T-cell (primary cell): Measurements from ENCODE around the gene GTF2E1. TPM values are rescaled to one million over a fixed set of nuclear protein-coding genes. Genes with fewer than 3 reads are reported as not detected.
"Not testable (repeated sequence)": the region's sequence is repeated elsewhere in the genome, so short reads cannot be mapped to it uniquely, and the experiment has no call there.

ENCODE experiments used
- ATAC-seq, 4 experiments: fragments of 200-7000 bp in 3 of 4; fragments of 150-1000 bp in 1 of 4; cut with Tn5 transposase; replicated peaks in 1 of 4; 1 replicate in 3 of 4; 2 replicates in 1 of 4; pipeline ENCODE4 v1.10.0; 2021; ENCODE audit warnings: moderate library complexity in 3 of 4, mild to moderate bottlenecking in 2 of 4, moderate number of reproducible peaks in 1 of 4
- CTCF ChIA-PET, 2 donors: fragments of 300-600 bp; sonication (Branson Sonifier 250); formaldehyde crosslinking; loops; one replicate each; lab custom pipeline; 2022; ENCODE audit warnings: antibody characterized with exemption in 2 of 2; lab: Charles Lee
- POLR2A ChIA-PET, 2 donors: fragments of 300-600 bp; sonication (Branson Sonifier 250); formaldehyde crosslinking; loops; one replicate each; lab custom pipeline; 2022; ENCODE audit warnings: antibody characterized with exemption in 2 of 2; lab: Charles Lee
- DNase-seq, 35 experiments: peaks; one replicate each; pipeline versions ENCODE4 v3.0.0 to v3.0.0-alpha.2; 2013 to 2023
- H3K27ac ChIP-seq: one replicate; pipeline ENCODE4 v1.5.1; 2013; ENCODE audit warnings: low read length
- H3K27me3 ChIP-seq, 2 experiments: replicated peaks in 1 of 2; 1 replicate in 1 of 2; 2 replicates in 1 of 2; pipeline versions ENCODE4 v1.6.1 to v1.7.0; 2013; ENCODE audit warnings: low read length in 1 of 2, mixed read lengths in 1 of 2; ENCODE audit not compliant: control insufficient read depth in 2 of 2, insufficient read depth in 2 of 2; ENCODE audit errors: extremely low read depth in 1 of 2
- H3K36me3 ChIP-seq, 2 donors: 1 replicate in 1 of 2; 2 replicates in 1 of 2; pipeline versions ENCODE4 v1.6.1 to v1.7.0; 2013; ENCODE audit warnings: low read length in 1 of 2; ENCODE audit not compliant: control insufficient read depth in 2 of 2, insufficient read depth in 1 of 2; ENCODE audit errors: extremely low read depth in 1 of 2
- H3K4me1 ChIP-seq, 2 experiments: 1 replicate in 1 of 2; 2 replicates in 1 of 2; pipeline versions ENCODE4 v1.6.1 to v1.7.0; 2013; ENCODE audit warnings: low read length in 2 of 2, mixed read lengths in 1 of 2; ENCODE audit not compliant: insufficient read depth in 2 of 2, control insufficient read depth in 1 of 2; ENCODE audit errors: extremely low read depth in 1 of 2
- H3K4me3 ChIP-seq, 2 donors: 1 replicate in 1 of 2; 2 replicates in 1 of 2; pipeline versions ENCODE4 v1.5.1 to v1.7.0; 2013; ENCODE audit warnings: mild to moderate bottlenecking in 2 of 2, low read length in 1 of 2, moderate library complexity in 1 of 2; ENCODE audit not compliant: control insufficient read depth in 1 of 2; ENCODE audit errors: extremely low read depth in 1 of 2
- H3K9me3 ChIP-seq: 2 replicates; pipeline ENCODE4 v1.7.0; 2013
- H3K27ac Mint-ChIP-seq, 2 donors: one replicate each; pipeline ENCODE4 v1.8.0; 2020 to 2021; ENCODE audit warnings: mild to moderate bottlenecking in 2 of 2, mixed read lengths in 2 of 2
- H3K27me3 Mint-ChIP-seq, 2 donors: one replicate each; pipeline ENCODE4 v1.8.0; 2021 to 2022; ENCODE audit warnings: mixed read lengths in 2 of 2
- H3K36me3 Mint-ChIP-seq: one replicate; pipeline ENCODE4 v1.8.0; 2021; ENCODE audit warnings: mixed read lengths
- H3K4me1 Mint-ChIP-seq, 3 donors: one replicate each; pipeline ENCODE4 v1.8.0; 2020 to 2022; ENCODE audit warnings: mixed read lengths in 3 of 3, mild to moderate bottlenecking in 1 of 3
- H3K4me3 Mint-ChIP-seq, 3 donors: one replicate each; pipeline ENCODE4 v1.8.0; 2020 to 2022; ENCODE audit warnings: mild to moderate bottlenecking in 3 of 3, mixed read lengths in 3 of 3, moderate library complexity in 3 of 3
- H3K9me3 Mint-ChIP-seq, 3 donors: one replicate each; pipeline ENCODE4 v1.8.0; 2020 to 2022; ENCODE audit warnings: mixed read lengths in 3 of 3
- WGBS: methylation state at CpG from one replicate; pipeline ENCODE4 v1.1.5; 2013; ENCODE audit warnings: missing lambda C conversion rate; ENCODE audit not compliant: insufficient coverage; 5-methylcytosine and 5-hydroxymethylcytosine counted together
- total RNA-seq, 35 experiments: library from RNA in 6 of 35; stranded (reverse) in 6 of 35; fragments of 120-200 nt in 1 of 35; gene quantifications; one replicate each; pipeline versions ENCODE4 v1.2.1 to v1.2.4 and lab custom pipeline; 2013 to 2026

The GTF2E1 gene
- total RNA-seq, 5 donors from 2014 or later (not counting 1 experiment from before 2014, with no cell fraction given) = 13.3 to 28.5 (median 26.0) TPM

DNA sequence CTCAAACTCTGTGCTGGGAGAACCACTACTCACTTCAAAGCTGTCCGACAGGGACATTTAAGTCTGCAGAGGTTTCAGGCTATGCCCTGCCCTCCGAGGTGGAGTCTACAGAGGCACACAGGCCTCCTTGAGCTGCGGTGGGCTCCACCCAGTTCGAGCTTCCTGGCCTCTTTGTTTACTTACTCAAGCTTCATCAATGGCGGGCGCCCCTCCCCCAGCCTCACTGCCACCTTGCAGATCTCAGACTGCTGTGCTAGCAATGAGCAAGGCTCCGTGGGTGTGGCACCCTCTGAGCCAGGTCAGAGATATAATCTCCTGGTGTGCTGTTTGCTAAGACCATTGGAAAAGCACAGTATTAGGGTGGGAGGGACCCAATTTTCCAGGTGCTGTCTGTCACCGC, 4.5 kb upstream of the GTF2E1 start:
- ATAC-seq, H3K36me3 ChIP-seq: not testable (repeated sequence)

DNA sequence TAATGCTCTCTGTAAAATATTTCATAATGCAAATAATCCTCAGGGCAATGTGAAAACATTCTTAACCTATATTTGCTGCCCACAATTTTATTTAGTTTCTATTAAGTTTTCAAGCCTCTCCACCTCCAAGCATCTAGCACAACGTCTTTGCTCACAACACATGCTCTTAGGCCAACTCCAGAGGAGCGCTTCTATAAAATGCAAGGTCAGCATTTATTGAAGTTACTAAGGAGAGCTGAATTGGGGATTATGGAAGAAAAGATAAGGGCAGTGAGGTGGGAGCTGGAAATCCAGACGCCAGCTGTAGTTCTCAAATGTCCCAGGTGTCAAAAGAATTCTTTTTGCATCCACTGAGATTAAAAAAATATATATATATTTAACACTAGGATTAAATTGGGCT, 1.2 kb upstream of the GTF2E1 start:
- Histone ChIP-seq H3K27ac (peak overlapping the region; percentile 99), H3K27me3 (no peaks in the 10 kb centered on the region), H3K9me3 (no peaks in the 10 kb centered on the region), H3K4me3 (peak overlapping the region; percentile 65 to 95), H3K4me1 (peaks cover 12 to 30% of the 10 kb centered on the region in 2 experiments), H3K36me3 (peaks cover 0 to 5% of the 10 kb centered on the region in 2 donors)
- ChIA-PET POLR2A (interaction anchor here (0.6 to 2.4 kb wide), 5 partner anchors 22 to 185 kb away, joined by 4 to 13 read pairs (median 6); partner anchors contain the start of gene NDUFB4 (in 2 of the 2)), CTCF (interaction anchor here in 1 of 2 donors (0.6 to 3.8 kb wide), 6 partner anchors 13 to 1279 kb away, joined by 3 to 12 read pairs (median 4); no protein-coding TSS in a partner anchor)
- DNase-seq = no peak
- Mint-ChIP-seq H3K9me3 (peaks cover 2 to 5% (median 4%) of the 10 kb centered on the region in 3 donors), H3K4me3 (peak overlapping the region; percentile 87 to 95 (median 94)), H3K36me3 (peaks cover 10% of the 10 kb centered on the region), H3K27me3 (no peaks in the 10 kb centered on the region), H3K27ac (peak overlapping the region; percentile 93 to 98), H3K4me1 (peaks cover 37 to 49% (median 45%) of the 10 kb centered on the region in 3 donors)
- no peak for ATAC-seq
- no CpG with 5 or more reads among the region's 3 CpGs for WGBS

More for the DNA sequence above, 4.5 kb upstream of the GTF2E1 start:
- H3K4me3 ChIP-seq, H3K27ac Mint-ChIP-seq, H3K27ac ChIP-seq, H3K27me3 ChIP-seq, CTCF ChIA-PET, H3K9me3 ChIP-seq, H3K4me3 Mint-ChIP-seq, POLR2A ChIA-PET, H3K27me3 Mint-ChIP-seq: not testable (repeated sequence)
- peak in 7 of 35 experiments; percentile 1 to 26 (median 7) for DNase-seq
- peaks cover 7 to 14% (median 9%) of the 10 kb centered on the region in 3 donors for H3K9me3 Mint-ChIP-seq
- peaks cover 11 to 25% (median 17%) of the 10 kb centered on the region in 3 donors for H3K4me1 Mint-ChIP-seq
- peaks cover 17% of the 10 kb centered on the region for H3K36me3 Mint-ChIP-seq
- 77% methylated on average over 5 of the region's 8 CpGs for WGBS
- peaks cover 4 to 18% of the 10 kb centered on the region in 2 experiments for H3K4me1 ChIP-seq

DNA sequence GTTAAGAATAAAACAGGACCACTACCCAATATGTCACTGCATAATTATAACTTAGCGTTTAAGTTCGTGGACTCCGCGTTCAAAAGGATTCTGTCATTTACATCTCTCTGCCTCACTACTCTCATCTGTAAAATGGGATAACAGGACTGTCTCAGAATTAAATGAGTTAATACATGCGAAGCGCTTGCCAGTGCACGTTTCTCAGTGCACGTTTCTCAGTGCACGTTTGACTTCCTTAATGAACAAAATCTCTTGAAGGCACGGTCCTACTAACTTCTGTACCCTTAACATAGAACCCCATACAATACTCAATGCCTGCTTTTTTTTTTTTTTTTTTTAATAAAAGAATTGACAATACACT, 727 bp upstream of the GTF2E1 start:
- DNase-seq (peak in 2 of 35 experiments; percentile 1 to 14), ATAC-seq (peak in 3 of 4 experiments; percentile 13 to 26 (median 18))
- Histone ChIP-seq H3K36me3 (peaks cover 0 to 5% of the 10 kb centered on the region in 2 donors), H3K27ac (peak overlapping the region; percentile 99), H3K4me1 (peaks cover 12 to 30% of the 10 kb centered on the region in 2 experiments), H3K27me3 (no peaks in the 10 kb centered on the region), H3K4me3 (peak overlapping the region; percentile 65 to 95), H3K9me3 (no peaks in the 10 kb centered on the region)
- WGBS = 6% methylated on average over 10 of the region's 10 CpGs
- Mint-ChIP-seq H3K4me3 (peak overlapping the region; percentile 87 to 95 (median 94)), H3K36me3 (peaks cover 9% of the 10 kb centered on the region), H3K4me1 (peaks cover 37 to 49% (median 47%) of the 10 kb centered on the region in 3 donors), H3K9me3 (peaks cover 2 to 5% (median 4%) of the 10 kb centered on the region in 3 donors), H3K27ac (peak overlapping the region; percentile 93 to 98), H3K27me3 (no peaks in the 10 kb centered on the region)
- POLR2A ChIA-PET = interaction anchor here (0.6 to 2.4 kb wide), 7 partner anchors 20 to 1065 kb away, joined by 4 to 13 read pairs (median 5); partner anchors contain the start of gene NDUFB4 (in 2 of the 2)
- CTCF ChIA-PET = interaction anchor here in 1 of 2 donors (0.7 to 3.8 kb wide), 7 partner anchors 14 to 324 kb away, joined by 3 to 12 read pairs (median 5); partner anchors contain the start of gene NDUFB4

DNA sequence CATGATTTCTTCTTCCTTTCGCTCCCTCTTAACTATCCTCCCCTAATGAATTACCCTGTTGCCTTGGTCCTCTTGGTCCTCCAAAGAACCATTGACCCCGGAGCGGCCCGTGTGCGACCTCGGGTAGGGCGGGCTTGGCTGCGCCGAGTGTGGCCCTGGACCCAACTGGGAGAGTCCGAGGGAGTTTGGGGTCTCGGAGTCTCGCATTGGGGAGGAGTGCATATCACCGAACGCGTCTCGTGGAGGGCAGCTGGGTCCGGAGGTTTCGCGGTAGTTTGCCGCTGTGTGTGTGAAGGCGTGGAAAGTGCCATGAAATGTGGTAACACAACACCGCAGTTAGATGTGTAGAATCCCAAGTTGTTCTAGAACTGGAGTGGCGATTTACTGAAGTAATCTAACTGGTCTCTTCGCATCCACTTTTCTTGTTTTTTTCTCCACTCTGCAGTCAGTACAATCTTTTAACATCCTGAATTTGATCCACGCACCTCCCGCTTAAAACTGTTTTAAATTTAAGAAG, 363 bp downstream of the GTF2E1 start:
- H3K4me3 ChIP-seq = peak overlapping the region; percentile 65 to 95
- H3K27ac ChIP-seq = peak overlapping the region; percentile 99
- Mint-ChIP-seq H3K4me3 (peak overlapping the region; percentile 87 to 95 (median 94)), H3K36me3 (peaks cover 7% of the 10 kb centered on the region), H3K27me3 (no peaks in the 10 kb centered on the region), H3K9me3 (no peaks in the 10 kb centered on the region), H3K27ac (peak overlapping the region; percentile 93 to 98), H3K4me1 (peaks cover 37 to 48% (median 47%) of the 10 kb centered on the region in 3 donors)
- ChIA-PET POLR2A (interaction anchor here (0.7 to 2.4 kb wide), 6 partner anchors 145 to 1448 kb away, joined by 3 to 13 read pairs (median 4); partner anchors contain the start of gene NDUFB4 (in 2 of the 2)), CTCF (interaction anchor here in 1 of 2 donors (0.9 to 3.8 kb wide), 6 partner anchors 23 to 326 kb away, joined by 3 to 12 read pairs (median 8); partner anchors contain the start of gene NDUFB4)
- H3K9me3 ChIP-seq = no peaks in the 10 kb centered on the region
- under 1% methylated on average over 17 of the region's 26 CpGs for WGBS
- ATAC-seq (peak in 3 of 4 experiments; percentile 5 to 9 (median 5)), DNase-seq (peak in 9 of 35 experiments; percentile 1 to 47 (median 9))
- no peaks in the 10 kb centered on the region for H3K27me3 ChIP-seq
- H3K36me3 ChIP-seq = peaks cover 0 to 2% of the 10 kb centered on the region in 2 donors
- peaks cover 12 to 28% of the 10 kb centered on the region in 2 experiments for H3K4me1 ChIP-seq

DNA sequence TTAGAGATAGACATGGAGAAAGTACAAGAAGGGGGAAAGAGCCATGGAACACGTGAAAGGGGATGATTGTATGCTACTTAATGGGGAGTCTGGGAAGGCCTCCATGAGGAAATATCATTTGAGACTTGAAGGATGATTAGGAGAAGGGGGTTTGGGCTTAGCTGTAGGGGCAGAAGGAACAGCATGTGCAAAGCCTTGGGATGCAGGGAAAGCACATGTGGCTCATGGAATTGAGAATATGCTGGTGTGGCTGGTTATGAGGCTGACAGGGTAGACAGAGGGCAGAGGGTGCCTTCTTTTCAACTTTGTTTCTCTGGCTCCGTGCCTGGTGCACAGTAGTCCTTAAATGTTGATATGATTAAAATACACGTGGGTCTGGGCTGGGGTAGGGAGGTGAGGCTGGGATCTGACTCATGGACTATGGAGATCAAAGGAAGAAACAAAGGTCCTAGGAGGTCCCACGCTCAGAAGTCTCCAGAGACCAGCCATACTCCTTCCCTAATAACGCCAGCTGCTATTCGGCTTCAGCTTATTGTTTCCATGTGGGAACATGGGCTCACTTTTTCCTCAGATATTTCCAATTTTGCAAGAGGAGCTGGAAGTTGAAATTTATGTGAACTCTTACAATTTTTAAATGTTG, 1.1 kb downstream of the GTF2E1 start:
- no peaks in the 10 kb centered on the region for H3K9me3 ChIP-seq
- no peaks in the 10 kb centered on the region for H3K27me3 Mint-ChIP-seq
- H3K4me3 Mint-ChIP-seq = peak overlapping the region; percentile 87 to 95 (median 94)
- 69% methylated on average over 2 of the region's 6 CpGs for WGBS
- CTCF ChIA-PET = interaction anchor here in 1 of 2 donors (0.7 to 3.8 kb wide), 3 partner anchors 13 to 147 kb away, joined by 3 to 12 read pairs (median 9); partner anchors contain the start of gene NDUFB4
- no peaks in the 10 kb centered on the region for H3K36me3 ChIP-seq
- peaks cover 37 to 47% (median 44%) of the 10 kb centered on the region in 3 donors for H3K4me1 Mint-ChIP-seq
- POLR2A ChIA-PET = interaction anchor here (0.5 to 1.9 kb wide), 7 partner anchors 97 to 1525 kb away, joined by 3 to 4 read pairs (median 4); partner anchors contain the start of gene NDUFB4 (in 2 of the 2)
- ATAC-seq (no peak), DNase-seq (no peak)
- peaks cover 12 to 22% of the 10 kb centered on the region in 2 experiments for H3K4me1 ChIP-seq
- H3K4me3 ChIP-seq = peak overlapping the region; percentile 65 to 95
- H3K27me3 ChIP-seq = no peaks in the 10 kb centered on the region
- H3K27ac Mint-ChIP-seq = peak overlapping the region; percentile 93 to 98
- H3K9me3 Mint-ChIP-seq = no peaks in the 10 kb centered on the region
- H3K36me3 Mint-ChIP-seq = peaks cover 7% of the 10 kb centered on the region
- peak overlapping the region; percentile 99 for H3K27ac ChIP-seq

DNA sequence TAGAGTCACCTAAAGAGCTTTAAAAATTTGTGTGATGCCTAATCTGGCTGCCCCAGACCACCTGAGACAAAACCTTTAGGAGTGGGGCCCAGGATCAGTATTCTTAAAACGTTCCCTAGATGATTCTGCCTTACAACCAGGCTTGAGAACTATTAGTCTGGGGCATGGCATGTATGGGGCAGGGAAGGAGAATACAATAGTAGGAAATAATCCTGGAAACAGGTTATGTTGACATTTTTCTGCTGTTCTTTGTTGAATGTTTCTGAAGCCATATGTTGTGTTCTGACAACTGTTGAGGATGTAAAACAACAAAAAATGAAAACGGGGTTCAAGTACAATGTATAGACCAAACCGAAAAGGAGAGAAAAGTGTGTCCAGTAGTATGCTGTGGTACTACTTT, 2.9 kb downstream of the GTF2E1 start:
- Mint-ChIP-seq H3K36me3 (peaks cover 10% of the 10 kb centered on the region), H3K27ac (no peak overlapping the region), H3K4me3 (no peak overlapping the region), H3K27me3 (no peaks in the 10 kb centered on the region), H3K9me3 (no peaks in the 10 kb centered on the region), H3K4me1 (peaks cover 37 to 54% (median 53%) of the 10 kb centered on the region in 3 donors)
- WGBS = 76% methylated on average over 2 of the region's 3 CpGs
- H3K9me3 ChIP-seq = no peaks in the 10 kb centered on the region
- H3K4me1 ChIP-seq = peaks cover 12 to 22% of the 10 kb centered on the region in 2 experiments
- CTCF ChIA-PET = no interaction called here
- no peaks in the 10 kb centered on the region for H3K27me3 ChIP-seq
- ATAC-seq (no peak), DNase-seq (no peak)
- H3K27ac ChIP-seq = no peak overlapping the region
- H3K4me3 ChIP-seq = no peak overlapping the region
- peaks cover 0 to 2% of the 10 kb centered on the region in 2 donors for H3K36me3 ChIP-seq
- POLR2A ChIA-PET = interaction anchor here in 1 of 2 donors (1.9 kb wide), 1 partner anchor 150 kb away, joined by 4 read pairs; the partner anchor contains the start of gene NDUFB4
